ENCODE results near the gene IP6K2.

GRCh38 chr3:48681974-48682610 lies 34.9 kb downstream of the IP6K2 start:
- TF ChIP-seq POLR2A (IDR thresholded peaks at IDR 0.05) (no peak), EP300 (IDR thresholded peaks at IDR 0.05) (no peak)
- TF ChIP-seq, protein P1, sequence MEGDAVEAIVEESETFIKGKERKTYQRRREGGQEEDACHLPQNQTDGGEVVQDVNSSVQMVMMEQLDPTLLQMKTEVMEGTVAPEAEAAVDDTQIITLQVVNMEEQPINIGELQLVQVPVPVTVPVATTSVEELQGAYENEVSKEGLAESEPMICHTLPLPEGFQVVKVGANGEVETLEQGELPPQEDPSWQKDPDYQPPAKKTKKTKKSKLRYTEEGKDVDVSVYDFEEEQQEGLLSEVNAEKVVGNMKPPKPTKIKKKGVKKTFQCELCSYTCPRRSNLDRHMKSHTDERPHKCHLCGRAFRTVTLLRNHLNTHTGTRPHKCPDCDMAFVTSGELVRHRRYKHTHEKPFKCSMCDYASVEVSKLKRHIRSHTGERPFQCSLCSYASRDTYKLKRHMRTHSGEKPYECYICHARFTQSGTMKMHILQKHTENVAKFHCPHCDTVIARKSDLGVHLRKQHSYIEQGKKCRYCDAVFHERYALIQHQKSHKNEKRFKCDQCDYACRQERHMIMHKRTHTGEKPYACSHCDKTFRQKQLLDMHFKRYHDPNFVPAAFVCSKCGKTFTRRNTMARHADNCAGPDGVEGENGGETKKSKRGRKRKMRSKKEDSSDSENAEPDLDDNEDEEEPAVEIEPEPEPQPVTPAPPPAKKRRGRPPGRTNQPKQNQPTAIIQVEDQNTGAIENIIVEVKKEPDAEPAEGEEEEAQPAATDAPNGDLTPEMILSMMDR (IDR thresholded peaks at IDR 0.05), result no peak

All from sigmoid colon (tissue), 4 donors.